Sciatic nerve (tissue), 2 donors: Measurements from ENCODE around the gene OR2V2. TPM values are rescaled to one million over a fixed set of nuclear protein-coding genes. Genes with fewer than 3 reads are reported as not detected.
"Not testable (repeated sequence)": the region's sequence is repeated elsewhere in the genome, so short reads cannot be mapped to it uniquely, and the experiment has no call there.

Source experiments
- ATAC-seq: fragments of 200-7000 bp; cut with Tn5 transposase; one replicate; pipeline ENCODE4 v1.9.1; 2020; ENCODE audit warnings: mild to moderate bottlenecking, moderate library complexity
- DNase-seq: peaks from one replicate; pipeline ENCODE4 v3.0.0-alpha.2; 2020; ENCODE audit warnings: low spot score
- intact Hi-C: fragments of 100-400 bp; cut with DNase I; formaldehyde crosslinking; loops from one replicate; pipeline ENCODE4 v1.14.2; 2022
- total RNA-seq: library from RNA; stranded (reverse); fragmentation: NEBNext Ultra II Directional; extraction: Animal tissue kit (Norgen Biotek cat#: 25700); gene quantifications from one replicate; pipeline ENCODE4 v1.2.1, GENCODE V29; 2021
- donor health status: DM: no; HTN: no; CAD: no.
- donor health status: DM: no; HTN: no; CAD: no.

Gene OR2V2
- total RNA-seq, 1 donor from 2014 or later = not detected

DNA sequence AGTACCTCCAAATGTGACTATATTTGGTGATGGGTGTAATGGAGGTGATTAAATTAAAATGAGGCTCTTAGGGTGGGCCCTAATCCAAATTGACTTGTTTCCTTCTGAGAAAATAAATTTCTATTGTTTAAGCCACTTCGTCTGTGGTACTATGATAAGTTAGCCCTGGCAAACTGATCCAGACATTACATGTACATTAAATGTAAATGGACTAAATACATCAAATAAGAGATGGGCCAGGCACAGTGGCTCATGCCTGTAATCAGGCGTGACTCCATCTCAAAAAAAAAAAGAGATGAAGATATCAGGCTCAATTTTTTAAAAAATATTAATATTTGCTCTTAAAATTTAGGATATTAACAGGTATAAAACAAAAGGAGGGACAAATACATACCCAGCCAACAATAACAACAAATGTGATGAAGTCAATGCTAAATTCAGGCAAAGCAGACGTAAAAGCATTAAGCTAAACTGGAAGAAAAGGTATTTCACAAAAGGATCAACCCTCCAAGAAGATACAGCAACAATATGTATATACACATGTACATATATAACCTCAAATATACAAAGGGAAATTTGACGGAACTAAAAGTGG, 10.9 kb upstream of the OR2V2 start:
- ATAC-seq (no peak), DNase-seq (no peak)
- intact Hi-C loops = no loop called here

DNA sequence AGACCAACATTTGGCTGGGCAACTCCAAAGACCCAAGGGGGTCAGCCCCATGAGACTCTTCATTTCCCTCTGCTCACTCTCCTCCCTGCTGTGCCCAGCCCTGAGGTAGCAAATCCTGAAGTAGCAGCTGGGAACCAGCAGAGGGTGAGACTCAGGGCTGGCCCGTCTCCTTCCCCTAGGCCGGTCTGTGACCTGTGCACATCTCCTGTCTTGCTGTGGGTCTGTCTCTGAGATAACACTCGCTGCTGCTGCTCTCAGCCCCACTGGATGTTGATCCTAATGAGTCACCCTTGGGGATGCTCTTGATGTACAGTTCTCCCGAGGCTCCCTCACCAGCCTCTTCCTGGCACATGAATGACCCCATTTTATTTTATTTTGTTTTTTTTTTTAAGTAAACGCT, 9.1 kb upstream of the OR2V2 start:
- DNase-seq (no peak), ATAC-seq (no peak)
- intact Hi-C loops = no loop called here

DNA sequence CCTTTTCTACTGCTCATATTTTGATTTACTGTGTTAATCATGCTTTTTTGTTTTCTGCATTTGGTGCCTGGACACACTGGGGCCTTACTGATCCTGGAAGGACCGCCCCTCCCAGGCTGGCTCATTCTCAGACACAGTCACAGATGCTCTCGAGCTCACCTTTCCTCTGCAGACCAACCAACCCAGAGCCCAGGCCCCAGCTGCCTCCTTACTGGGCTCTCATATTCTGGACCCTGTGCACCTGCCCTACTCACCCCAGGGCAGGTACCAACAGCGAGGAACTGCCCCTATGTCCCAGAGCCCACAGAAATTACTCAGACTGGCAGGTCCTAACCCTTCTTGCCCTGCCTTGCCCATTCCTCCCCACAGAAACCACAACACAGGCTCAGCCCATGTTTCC, 6.6 kb upstream of the OR2V2 start:
- intact Hi-C loops = no loop called here

DNA sequence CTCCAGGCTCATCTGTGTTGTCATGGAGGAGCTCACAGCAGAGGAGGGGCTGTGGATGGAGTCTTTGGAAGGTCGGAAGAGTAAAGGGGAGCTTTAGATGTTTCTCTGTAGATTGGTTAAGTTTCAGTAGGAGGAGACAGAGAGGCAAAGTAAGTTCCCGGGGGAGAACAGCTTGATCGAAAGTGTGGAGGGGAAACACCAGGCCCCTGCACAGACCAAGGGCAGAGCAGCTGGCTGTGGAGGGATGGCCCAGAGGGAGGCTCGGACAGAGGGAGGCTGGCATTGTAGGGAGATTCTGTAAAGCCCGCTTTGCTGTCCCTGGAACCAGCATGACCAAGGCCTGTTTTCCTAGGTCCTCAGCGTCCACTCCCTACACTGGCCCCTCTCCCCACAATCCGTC, 5.3 kb upstream of the OR2V2 start:
- intact Hi-C loops = no loop called here
- no peak for ATAC-seq

More for the DNA sequence above, 6.6 kb upstream of the OR2V2 start:
- ATAC-seq (no peak), DNase-seq (no peak)

DNA sequence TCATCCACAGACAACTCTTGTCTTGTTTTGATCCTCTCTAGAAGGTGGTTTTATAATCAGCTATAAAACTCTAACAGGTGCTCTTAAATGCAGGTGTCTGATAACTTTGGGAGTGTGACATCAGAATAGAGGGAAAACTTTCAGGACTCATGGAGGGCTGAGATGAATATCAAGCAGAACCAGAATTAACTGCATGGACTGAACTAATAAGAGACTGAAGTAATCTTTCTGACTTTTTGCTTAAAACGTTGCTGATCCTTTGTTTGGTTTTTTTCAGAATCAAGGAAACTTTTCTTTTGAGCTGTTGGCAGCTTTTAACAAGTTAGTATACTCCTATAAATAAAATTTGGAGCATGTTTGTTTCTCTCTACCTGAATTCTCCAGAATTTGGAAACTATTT, 2.3 kb upstream of the OR2V2 start:
- ATAC-seq (no peak), DNase-seq (no peak)
- intact Hi-C loops = no loop called here

More for the DNA sequence above, 5.3 kb upstream of the OR2V2 start:
- no peak for DNase-seq

DNA sequence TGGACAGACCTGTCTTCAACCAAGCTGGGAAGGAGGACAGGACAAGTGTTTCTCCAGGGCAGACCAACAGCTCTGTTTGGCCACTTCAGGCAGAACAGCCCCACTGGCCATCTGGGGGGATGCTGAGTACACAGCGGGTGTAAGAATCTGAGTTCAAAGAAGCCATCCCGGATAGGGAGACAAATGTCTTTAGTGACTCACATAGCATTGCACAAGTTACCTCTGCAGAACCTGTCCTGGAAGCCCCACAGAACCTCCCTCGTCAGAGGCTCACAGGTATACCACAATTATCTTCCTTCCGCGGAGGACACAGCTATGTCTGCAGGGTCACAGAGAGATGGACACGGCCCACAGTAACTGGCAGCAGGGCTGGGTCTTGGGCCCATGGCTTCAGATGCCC, 2.0 kb downstream of the OR2V2 start:
- DNase-seq (no peak), ATAC-seq (no peak)
- intact Hi-C loops = no loop called here

DNA sequence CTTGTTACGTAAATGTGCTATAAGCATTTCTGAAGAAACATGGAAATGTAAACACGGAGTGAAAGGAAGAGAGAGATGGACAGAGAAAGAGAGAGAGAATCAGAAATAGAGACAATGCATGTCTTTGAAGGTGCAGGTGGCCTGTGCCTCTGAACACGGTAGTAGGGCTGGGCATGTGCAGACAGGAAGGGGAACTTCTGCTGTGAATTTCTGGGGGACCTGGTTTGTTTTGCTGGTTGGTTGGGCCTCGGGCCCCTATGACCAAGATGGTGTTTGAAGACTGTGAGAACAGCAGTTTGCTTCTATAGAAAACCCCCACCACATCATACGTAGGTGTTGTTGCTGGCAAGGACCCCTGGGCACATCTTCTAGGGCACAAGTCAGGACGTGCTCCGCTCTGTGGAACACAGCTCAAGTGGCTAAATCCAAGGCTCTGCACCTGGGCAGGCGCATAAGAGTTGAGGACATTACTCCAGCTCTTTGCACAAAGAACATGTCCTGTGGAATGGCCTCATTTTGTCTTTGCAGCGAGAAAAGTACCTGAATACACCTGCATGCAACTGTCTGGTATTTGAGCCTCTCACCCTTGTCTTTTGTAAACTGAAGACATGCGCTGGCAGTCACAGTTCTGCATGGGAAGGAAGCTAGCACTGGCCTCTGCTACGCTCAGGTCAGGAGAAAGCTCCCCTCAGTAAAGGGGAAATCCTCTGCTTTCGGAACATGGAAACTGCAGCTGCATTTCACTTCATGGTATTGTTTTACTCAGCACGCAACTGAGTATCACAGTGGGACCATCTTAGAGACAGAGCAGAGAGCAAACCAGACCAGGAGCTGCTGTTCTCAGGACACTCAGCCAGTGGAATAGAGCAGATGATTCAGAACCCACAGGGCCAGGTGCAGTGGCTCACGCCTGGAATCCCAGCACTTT, 2.7 kb downstream of the OR2V2 start:
- ATAC-seq = no peak
- no peak for DNase-seq
- intact Hi-C loops = no loop called here

DNA sequence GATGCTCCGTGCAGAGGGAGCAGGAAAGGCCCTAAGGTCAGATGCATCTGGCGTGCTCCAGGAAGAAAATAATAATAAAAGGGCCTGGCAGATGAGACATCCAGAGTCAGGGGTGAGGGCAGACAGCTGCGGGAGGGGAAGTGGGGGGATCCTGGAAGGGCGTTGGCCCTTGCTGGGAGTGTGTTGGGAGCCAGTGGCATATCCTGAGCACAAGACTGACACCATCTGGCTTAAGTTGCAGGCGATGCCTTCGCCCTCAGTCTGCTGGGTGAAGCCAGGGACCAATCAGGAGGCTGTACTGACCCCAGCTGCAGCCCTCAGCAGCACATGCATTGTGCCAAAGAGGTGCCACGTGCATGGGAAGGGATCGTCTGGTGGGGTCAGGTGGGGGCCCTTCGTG, 3.8 kb downstream of the OR2V2 start:
- DNase-seq (no peak), ATAC-seq (no peak)
- intact Hi-C loops = no loop called here

DNA sequence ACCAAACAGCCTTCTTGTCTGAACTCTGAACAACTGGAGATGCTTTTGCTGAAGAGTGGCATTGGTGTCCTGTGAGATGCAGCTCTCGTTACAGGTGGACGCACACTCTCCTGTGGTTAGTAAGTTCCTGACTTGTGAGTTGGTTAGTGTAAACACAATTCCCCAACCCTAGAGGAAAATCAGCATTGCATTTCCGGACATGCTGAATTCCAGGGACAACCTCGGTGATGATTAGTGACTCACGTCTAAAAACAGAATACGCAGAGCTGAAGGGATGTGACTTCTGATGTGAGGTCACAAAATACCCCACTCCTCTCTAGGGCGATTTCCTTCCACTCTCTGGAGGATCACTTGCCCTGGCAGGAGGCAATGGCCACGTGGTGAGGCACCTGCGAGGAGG, 5.0 kb downstream of the OR2V2 start:
- no peak for ATAC-seq
- intact Hi-C loops = no loop called here
- no peak for DNase-seq

DNA sequence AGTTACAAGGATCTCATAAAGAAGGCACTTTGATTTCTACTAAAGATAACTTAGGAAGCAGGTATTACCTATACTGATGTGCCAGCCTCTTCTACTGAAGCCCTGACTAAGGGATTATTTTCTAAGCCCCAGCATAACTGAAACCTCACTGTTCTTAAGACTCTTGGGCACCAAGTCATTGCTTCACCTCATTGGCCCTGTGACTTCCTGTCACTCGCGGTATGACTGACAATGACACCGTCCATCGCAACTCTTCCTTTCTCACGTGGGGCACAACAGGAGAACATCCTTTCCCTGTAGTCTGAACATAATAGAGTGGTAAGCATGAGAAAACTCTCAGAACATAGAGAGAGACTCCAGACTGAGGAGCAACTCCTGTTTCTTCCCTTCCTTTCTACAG, 6.4 kb downstream of the OR2V2 start:
- no peak for DNase-seq
- no peak for ATAC-seq
- intact Hi-C loops = no loop called here

DNA sequence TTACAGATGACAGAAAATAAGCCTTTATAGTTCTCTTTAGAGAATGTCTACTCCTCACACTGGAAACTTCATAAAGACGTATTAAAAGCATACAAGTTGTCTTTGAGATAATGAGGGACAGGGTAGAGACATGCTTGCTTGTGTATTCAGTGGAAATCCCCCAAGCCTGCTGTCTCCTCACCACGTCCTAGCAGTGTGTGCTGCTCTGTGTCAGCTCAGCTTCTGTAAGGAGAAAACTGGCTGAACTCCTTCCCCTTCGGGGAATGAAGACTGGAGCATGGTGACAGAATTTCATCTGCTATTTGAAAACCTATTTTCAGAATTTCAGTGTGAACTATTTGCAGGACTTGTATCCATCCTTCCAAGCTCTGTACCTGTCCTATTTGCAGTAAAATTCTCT, 9.4 kb downstream of the OR2V2 start:
- DNase-seq (no peak), ATAC-seq (no peak)
- intact Hi-C loops = no loop called here

DNA sequence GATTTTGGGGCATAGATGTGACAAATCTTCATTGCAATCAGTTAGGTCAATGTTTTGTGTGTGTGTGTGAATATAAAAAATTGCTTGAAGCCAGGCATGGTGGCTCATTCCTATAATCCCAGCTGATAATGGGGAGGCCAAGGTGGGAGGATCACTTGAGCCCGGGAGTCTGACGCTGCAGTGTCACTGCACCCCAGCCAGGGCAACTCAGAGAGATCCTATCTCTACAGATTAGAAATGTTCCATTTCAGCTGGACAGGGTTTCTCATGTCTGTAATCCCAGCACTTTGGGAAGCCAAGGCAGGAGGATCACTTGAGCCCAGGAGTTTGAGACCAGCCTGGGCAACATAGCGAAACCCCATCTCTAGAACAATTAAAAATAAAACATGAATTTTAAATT, 11.5 kb downstream of the OR2V2 start:
- ATAC-seq (no peak), DNase-seq (no peak)
- intact Hi-C loops = no loop called here

DNA sequence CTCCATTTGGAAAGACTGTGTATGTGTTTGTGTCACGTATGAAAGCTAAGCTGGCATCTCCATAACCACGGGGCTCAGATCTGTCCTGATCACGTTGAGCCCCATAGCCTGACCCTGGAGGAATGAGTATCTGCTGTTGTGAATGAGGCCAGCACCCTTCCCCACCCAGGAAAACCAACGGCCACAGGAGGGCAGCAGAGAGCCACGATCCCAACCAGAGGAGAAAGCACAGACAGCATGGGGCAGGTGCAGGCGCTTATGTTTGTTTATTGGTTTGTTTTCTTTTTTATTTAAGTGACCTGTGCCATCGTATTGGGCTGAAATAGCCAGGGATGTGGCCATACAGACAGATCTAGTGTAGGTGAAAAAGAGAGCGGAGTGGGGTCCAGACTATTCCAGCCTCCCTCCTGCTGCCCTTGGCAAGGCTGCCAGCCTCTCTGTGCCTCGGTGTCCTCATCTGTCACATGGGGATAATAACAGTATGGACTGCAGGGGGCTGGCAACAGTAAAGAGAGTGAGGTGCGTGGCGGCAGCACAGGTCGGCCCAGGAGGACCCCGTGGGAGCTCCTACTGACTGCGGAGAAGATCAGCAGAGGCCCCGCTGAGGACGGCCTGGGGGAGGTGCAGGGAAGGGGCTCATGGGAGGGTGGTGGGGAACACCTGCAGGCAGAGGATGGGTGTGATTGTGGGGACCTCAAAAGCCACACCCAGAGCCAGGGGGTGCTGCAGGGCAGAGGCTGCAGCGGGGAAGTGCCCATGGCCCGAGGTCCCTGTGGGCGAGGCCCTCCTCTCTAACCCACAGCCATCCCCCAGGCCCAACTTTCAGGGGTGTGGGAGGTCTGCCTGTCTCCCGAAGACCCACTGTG, 12.1 kb downstream of the OR2V2 start:
- DNase-seq (peak; percentile 95), ATAC-seq (peak; percentile 90)
- intact Hi-C loops = no loop called here

DNA sequence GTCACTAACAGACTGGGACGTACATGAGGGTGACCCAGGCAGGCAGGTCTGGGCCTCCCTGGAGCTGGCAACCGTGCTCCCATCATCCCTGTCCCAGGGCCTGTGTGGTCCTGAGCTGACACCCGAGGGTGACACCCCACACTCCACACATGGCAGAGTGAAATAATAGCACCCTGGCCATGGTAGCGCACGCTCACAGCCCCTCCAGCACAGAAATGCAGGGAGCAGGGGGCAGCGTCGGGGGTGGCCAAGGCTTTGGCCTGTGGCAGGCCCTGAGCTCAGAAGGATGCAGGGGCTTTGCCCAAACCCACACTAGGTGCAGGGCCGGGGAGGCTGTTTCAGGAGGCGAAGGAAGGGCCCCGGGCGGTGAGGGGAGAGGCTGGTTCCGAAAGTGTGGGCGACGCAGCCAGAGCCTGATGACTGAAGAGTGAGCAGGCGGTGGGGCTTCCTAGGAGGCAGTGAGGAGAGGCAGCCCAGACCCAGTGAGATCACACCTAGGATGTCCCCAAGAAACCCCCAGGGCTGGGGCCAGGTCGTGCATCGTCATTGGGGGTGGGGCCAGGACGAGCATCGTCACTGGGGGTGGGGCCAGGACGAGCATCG, 12.9 kb downstream of the OR2V2 start:
- DNase-seq (peak; percentile 76), ATAC-seq (peak; percentile 86)
- intact Hi-C loops = no loop called here

DNA sequence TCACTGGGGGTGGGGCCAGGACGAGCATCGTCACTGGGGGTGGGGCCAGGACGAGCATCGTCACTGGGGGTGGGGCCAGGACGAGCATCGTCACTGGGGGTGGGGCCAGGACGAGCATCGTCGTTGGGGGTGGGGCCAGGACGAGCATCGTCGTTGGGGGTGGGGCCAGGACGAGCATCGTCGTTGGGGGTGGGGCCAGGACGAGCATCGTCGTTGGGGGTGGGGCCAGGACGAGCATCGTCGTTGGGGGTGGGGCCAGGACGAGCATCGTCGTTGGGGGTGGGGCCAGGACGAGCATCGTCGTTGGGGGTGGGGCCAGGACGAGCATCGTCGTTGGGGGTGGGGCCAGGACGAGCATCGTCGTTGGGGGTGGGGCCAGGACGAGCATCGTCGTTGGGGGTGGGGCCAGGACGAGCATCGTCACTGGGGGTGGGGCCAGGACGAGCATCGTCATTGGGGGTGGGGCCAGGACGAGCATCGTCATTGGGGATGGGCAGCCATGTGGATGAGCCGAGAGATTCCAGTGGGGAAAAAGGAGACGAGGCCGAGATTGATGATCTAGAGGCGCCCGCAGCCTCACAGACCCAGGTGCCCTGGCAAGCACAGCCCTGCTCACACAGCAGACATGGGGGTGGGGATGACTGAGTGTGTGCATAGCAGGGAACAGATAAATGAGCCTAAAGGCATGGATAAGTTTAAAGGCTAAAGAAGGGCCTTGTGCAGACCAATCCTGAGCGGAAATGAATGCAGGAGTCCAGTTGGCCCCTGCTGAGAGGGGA, 13.6 kb downstream of the OR2V2 start:
- intact Hi-C loops = not testable (repeated sequence)
- DNase-seq (peak; percentile 70), ATAC-seq (peak; percentile 68)

DNA sequence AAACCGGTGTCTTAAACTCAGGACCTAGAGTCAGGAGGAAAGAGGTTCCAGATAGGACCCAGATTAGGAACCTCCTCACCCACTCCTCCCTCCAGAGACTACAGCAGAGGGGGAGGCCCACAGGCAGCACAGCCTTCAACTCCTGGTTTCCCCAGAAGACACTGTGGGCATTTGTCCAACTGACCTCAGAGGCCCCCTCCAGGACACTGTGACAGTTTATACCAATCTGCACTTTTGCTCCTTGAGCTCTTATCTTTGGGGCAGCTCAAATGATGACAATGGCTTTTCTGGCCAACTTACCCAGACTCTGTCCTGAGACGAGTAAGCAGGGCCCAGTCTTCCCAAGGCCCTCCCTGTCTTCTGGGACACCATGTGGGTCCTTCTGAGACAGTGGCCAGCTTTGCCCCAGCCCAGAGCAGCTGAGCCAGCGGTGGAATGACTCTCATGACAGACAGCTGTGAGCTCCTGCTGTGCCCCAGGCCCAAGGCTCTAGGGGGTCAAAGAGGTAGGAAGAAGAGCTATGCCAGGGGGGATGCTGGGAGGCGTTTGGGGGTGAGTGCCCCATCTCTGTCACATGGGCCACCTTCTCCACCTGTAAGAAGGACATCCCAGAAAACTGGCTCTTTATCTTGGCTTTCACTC, 14.3 kb downstream of the OR2V2 start:
- no peak for DNase-seq
- no peak for ATAC-seq
- intact Hi-C loops = no loop called here

DNA sequence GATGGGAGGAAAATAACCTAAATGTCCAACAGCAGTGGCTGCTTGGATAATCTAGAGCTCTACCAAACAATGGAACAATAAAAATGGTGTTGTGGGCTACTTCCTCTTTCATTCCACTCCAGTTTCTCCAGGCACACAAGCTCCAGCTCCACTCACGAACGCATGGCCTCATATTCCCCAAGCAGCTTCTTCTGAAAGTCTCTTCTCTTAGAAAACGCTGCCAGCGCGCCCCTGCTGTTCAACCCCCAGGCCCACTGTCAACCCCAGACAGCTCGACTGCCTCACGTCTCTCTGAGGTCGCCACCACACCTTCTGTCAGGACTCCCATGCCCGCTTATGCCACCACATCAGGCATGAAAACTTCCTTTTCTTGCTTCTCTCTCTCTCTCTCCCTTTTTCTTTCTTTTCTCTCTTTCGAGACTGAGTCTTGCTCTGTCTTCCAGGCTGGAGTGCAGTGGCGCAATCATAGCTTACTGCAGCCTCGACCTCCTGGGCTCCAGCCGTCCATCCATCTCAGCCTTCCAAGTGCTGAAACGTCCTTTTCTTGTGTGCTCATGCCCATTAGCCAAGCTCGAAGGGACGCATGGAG, 16.2 kb downstream of the OR2V2 start:
- ATAC-seq = no peak
- no peak for DNase-seq
- intact Hi-C loops = no loop called here
